Measurements from ENCODE around the gene SERPINB1.

The SERPINB1 gene

DNA sequence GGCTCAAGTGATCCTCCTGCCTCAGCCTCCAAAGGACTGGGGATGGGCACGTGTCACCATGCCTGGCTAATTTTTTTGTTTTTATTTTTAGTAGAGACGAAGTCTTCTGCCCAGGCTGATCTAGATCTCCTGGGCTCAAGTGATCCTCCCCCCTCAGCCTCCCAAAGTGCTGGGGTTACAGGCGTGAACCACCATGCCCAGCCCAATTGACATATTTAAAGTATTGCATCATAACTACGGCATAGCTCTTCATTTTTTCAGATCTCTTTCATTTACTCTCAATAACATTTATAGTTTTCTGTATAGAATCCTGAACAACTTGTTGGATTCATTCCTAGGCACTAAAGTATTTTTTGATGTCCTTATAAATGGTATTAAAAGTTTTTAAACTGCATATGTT lies 13.0 kb downstream of the SERPINB1 start:
- no peak for TF ChIP-seq EZH2 (IDR thresholded peaks at IDR 0.05; ENCODE audit: borderline replicate concordance, low read depth, low read length, severe bottlenecking)
- Histone ChIP-seq H3K27me3 (ENCODE audit: insufficient read depth, low read length, poor library complexity) (no peaks in the 10 kb centered on the region), H3K4me1 (ENCODE audit: insufficient read depth, low read length) (no peaks in the 10 kb centered on the region), H3K4me2 (ENCODE audit: insufficient read depth, low read length) (no peak overlapping the region), H3K9ac (ENCODE audit: low read depth, low read length) (no peak overlapping the region), H3K9me3 (ENCODE audit: insufficient read depth, low read length, severe bottlenecking) (no peaks in the 10 kb centered on the region), H3K36me3 (ENCODE audit: insufficient read depth, low read length) (peaks cover under 1% of the 10 kb centered on the region), H3K79me2 (ENCODE audit: insufficient read depth, low read length) (no peaks in the 10 kb centered on the region), H3K4me3 (ENCODE audit: low read depth in 1 of 2, low read length in 2 of 2) (no peak overlapping the region), H2AFZ (ENCODE audit: low read depth, low read length) (no peak overlapping the region), H4K20me1 (ENCODE audit: insufficient read depth, low read length) (no peaks in the 10 kb centered on the region), H3K27ac (ENCODE audit: low read length) (no peak overlapping the region)
- ATAC-seq (ENCODE audit: insufficient read depth, low read depth) (no peak), DNase-seq (no peak)

DNA sequence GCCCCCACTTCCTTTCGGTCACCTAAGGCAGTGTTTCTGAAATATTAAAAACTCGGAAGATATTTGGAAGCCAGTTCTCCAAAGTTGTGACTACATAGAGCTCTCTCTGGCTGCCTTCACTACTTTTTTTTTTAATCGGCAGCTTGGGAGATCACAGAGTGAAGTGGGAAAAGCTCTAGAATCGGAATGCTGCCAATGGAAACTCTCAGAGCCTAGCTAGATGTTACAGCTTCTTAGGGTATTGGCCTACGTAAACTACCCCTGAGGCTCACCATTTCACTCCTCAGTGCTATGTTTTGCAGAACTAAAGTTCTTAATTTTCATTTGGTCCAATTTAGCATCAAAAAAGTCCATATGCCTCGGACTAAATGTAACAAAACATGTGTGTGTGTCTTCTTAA lies 14.5 kb downstream of the SERPINB1 start:
- H4K20me1 ChIP-seq (ENCODE audit: insufficient read depth, low read length), result no peaks in the 10 kb centered on the region
- ATAC-seq (ENCODE audit: insufficient read depth, low read depth) (no peak), DNase-seq (no peak)
- H3K27ac ChIP-seq (ENCODE audit: low read length), result no peak overlapping the region
- H3K4me1 ChIP-seq (ENCODE audit: insufficient read depth, low read length), result no peaks in the 10 kb centered on the region
- no peak overlapping the region for H2AFZ ChIP-seq (ENCODE audit: low read depth, low read length)
- H3K9me3 ChIP-seq (ENCODE audit: insufficient read depth, low read length, severe bottlenecking), result no peaks in the 10 kb centered on the region
- TF ChIP-seq, protein P1, sequence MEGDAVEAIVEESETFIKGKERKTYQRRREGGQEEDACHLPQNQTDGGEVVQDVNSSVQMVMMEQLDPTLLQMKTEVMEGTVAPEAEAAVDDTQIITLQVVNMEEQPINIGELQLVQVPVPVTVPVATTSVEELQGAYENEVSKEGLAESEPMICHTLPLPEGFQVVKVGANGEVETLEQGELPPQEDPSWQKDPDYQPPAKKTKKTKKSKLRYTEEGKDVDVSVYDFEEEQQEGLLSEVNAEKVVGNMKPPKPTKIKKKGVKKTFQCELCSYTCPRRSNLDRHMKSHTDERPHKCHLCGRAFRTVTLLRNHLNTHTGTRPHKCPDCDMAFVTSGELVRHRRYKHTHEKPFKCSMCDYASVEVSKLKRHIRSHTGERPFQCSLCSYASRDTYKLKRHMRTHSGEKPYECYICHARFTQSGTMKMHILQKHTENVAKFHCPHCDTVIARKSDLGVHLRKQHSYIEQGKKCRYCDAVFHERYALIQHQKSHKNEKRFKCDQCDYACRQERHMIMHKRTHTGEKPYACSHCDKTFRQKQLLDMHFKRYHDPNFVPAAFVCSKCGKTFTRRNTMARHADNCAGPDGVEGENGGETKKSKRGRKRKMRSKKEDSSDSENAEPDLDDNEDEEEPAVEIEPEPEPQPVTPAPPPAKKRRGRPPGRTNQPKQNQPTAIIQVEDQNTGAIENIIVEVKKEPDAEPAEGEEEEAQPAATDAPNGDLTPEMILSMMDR (IDR thresholded peaks at IDR 0.05; ENCODE audit: borderline replicate concordance, extremely low read depth, low read length, poor library complexity, severe bottlenecking), result no peak
- no peak for TF ChIP-seq EZH2 (IDR thresholded peaks at IDR 0.05; ENCODE audit: borderline replicate concordance, low read depth, low read length, severe bottlenecking)
- no peaks in the 10 kb centered on the region for H3K79me2 ChIP-seq (ENCODE audit: insufficient read depth, low read length)
- no peak overlapping the region for H3K4me3 ChIP-seq (ENCODE audit: low read depth in 1 of 2, low read length in 2 of 2)
- no peaks in the 10 kb centered on the region for H3K27me3 ChIP-seq (ENCODE audit: insufficient read depth, low read length, poor library complexity)
- H3K4me2 ChIP-seq (ENCODE audit: insufficient read depth, low read length), result no peak overlapping the region
- H3K36me3 ChIP-seq (ENCODE audit: insufficient read depth, low read length), result no peaks in the 10 kb centered on the region
- no peak overlapping the region for H3K9ac ChIP-seq (ENCODE audit: low read depth, low read length)

DNA sequence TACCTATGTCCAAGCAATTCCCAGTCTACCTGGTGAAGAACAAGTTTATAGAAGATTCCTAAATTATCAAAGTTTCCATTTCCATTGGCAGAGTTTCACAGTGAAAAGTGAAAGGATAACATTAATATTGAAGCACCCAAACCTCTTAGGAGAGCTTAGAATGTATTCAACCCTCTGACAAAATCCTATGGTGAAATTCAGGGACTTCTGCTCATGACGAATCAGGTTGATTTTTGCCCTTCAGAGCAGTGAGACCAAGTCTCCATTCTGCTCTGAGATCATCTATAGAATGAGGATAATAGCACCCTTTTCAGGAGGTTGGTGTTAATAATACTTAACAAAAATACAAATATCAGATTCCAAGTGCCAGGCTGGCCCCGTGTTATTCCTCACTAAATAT lies 15.5 kb downstream of the SERPINB1 start:
- no peaks in the 10 kb centered on the region for H3K79me2 ChIP-seq (ENCODE audit: insufficient read depth, low read length)
- no peak for ATAC-seq (ENCODE audit: insufficient read depth, low read depth)
- H3K27ac ChIP-seq (ENCODE audit: low read length), result no peak overlapping the region
- no peak for DNase-seq
- no peak overlapping the region for H3K9ac ChIP-seq (ENCODE audit: low read depth, low read length)
- no peaks in the 10 kb centered on the region for H3K27me3 ChIP-seq (ENCODE audit: insufficient read depth, low read length, poor library complexity)
- H3K4me1 ChIP-seq (ENCODE audit: insufficient read depth, low read length), result peaks cover 9% of the 10 kb centered on the region
- no peaks in the 10 kb centered on the region for H4K20me1 ChIP-seq (ENCODE audit: insufficient read depth, low read length)
- no peak overlapping the region for H2AFZ ChIP-seq (ENCODE audit: low read depth, low read length)
- no peaks in the 10 kb centered on the region for H3K36me3 ChIP-seq (ENCODE audit: insufficient read depth, low read length)
- no peak overlapping the region for H3K4me2 ChIP-seq (ENCODE audit: insufficient read depth, low read length)
- H3K9me3 ChIP-seq (ENCODE audit: insufficient read depth, low read length, severe bottlenecking), result no peaks in the 10 kb centered on the region
- TF ChIP-seq EZH2 (IDR thresholded peaks at IDR 0.05; ENCODE audit: borderline replicate concordance, low read depth, low read length, severe bottlenecking), result no peak
- TF ChIP-seq, protein P1 (IDR thresholded peaks at IDR 0.05; ENCODE audit: borderline replicate concordance, extremely low read depth, low read length, poor library complexity, severe bottlenecking), result no peak
- H3K4me3 ChIP-seq (ENCODE audit: low read depth in 1 of 2, low read length in 2 of 2), result no peak overlapping the region

DNA sequence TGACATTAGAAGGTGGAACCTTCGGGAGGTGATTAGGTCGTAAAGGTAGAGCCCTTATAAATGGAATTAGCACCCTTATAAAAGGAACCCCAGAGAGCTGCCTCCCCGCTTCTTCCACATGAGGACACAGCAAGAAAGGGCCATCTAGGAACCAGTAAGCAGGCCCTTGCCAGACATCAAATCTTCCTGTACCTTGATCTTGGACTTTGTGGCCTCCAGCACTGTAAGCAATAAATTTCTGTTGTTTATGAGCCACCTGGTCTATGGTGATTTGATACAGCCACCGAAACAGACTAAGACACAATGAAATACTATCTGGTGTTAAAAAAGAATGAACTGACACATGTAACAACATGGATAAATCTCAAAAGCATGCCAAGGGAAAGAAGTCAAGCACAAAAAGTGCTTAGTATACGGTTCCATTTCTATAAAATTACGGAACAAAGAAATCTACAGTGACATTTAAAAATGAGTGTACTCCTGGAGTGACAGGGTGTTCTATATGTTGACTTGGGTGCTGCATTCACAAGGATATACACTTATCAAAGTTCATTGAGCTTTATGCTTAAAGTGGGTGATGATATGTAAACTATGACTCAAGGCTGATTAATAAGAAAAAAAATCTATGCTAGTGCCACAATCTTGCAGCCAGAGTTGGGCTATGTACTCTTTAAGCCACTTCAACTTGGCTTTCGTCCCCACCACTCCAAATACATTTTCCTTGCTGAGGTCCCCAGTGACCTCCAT lies 18.4 kb downstream of the SERPINB1 start:
- Histone ChIP-seq H4K20me1 (ENCODE audit: insufficient read depth, low read length) (no peaks in the 10 kb centered on the region), H3K4me2 (ENCODE audit: insufficient read depth, low read length) (no peak overlapping the region), H3K27me3 (ENCODE audit: insufficient read depth, low read length, poor library complexity) (no peaks in the 10 kb centered on the region), H3K4me3 (ENCODE audit: low read depth in 1 of 2, low read length in 2 of 2) (no peak overlapping the region), H2AFZ (ENCODE audit: low read depth, low read length) (no peak overlapping the region), H3K4me1 (ENCODE audit: insufficient read depth, low read length) (peaks cover 38% of the 10 kb centered on the region), H3K27ac (ENCODE audit: low read length) (no peak overlapping the region), H3K36me3 (ENCODE audit: insufficient read depth, low read length) (no peaks in the 10 kb centered on the region), H3K9ac (ENCODE audit: low read depth, low read length) (no peak overlapping the region), H3K9me3 (ENCODE audit: insufficient read depth, low read length, severe bottlenecking) (no peaks in the 10 kb centered on the region), H3K79me2 (ENCODE audit: insufficient read depth, low read length) (no peaks in the 10 kb centered on the region)
- ATAC-seq (ENCODE audit: insufficient read depth, low read depth) (no peak), DNase-seq (no peak)
- TF ChIP-seq EZH2 (IDR thresholded peaks at IDR 0.05; ENCODE audit: borderline replicate concordance, low read depth, low read length, severe bottlenecking), result no peak
- TF ChIP-seq, protein P1 (IDR thresholded peaks at IDR 0.05; ENCODE audit: borderline replicate concordance, extremely low read depth, low read length, poor library complexity, severe bottlenecking), result no peak
